K562 (cell line): ENCODE measurements around the gene PARD3B. TPM values are rescaled to one million over a fixed set of nuclear protein-coding genes. Genes with fewer than 3 reads are reported as not detected.

Experiments used
- CBX5 ChIP-seq: IDR thresholded peaks from 2 replicates; pipeline ENCODE4 v1.6.1; 2014; ENCODE audit warnings: low read depth, borderline replicate concordance
- CEBPZ ChIP-seq: fragments of 150-350 bp; IDR thresholded peaks from 2 replicates; pipeline ENCODE4 v1.6.1; 2014; ENCODE audit warnings: low read depth, mild to moderate bottlenecking, low read length, borderline replicate concordance
- JUNB ChIP-seq: fragments of 450-650 bp; formaldehyde crosslinking; conservative IDR thresholded peaks from 2 replicates; pipeline ENCODE4 v1.4.0; 2020; ENCODE audit warnings: mild to moderate bottlenecking
- XRCC5 ChIP-seq: fragments of 200-400 bp; formaldehyde crosslinking; IDR thresholded peaks from 2 replicates; pipeline ENCODE4 v1.6.1; 2017; ENCODE audit warnings: low read depth, mild to moderate bottlenecking, low read length
- ZNF668 ChIP-seq: fragments of 250-450 bp; sonication (Bioruptor Pico); IDR thresholded peaks from 2 replicates; pipeline ENCODE4 v1.8.0; 2022; ENCODE audit warnings: mild to moderate bottlenecking, inconsistent platforms
- ZNF75A ChIP-seq: fragments of 450-650 bp; formaldehyde crosslinking; IDR thresholded peaks from 2 replicates; pipeline ENCODE4 v1.4.0; 2020; ENCODE audit warnings: mild to moderate bottlenecking
- polyA plus RNA-seq, 8 experiments: library from polyadenylated mRNA; depleted of rRNA in 4 of 8; stranded (reverse) in 5 of 8; unstranded in 3 of 8; fragments of >200 nt; fragmentation: Nextera tagmentation in 2 of 8; fragmentation: Illumina TruSeq in 1 of 8; extraction: Ambion mirVana in 2 of 8; extraction: Trizol in 1 of 8; gene quantifications; 2 replicates each; pipeline versions ENCODE4 v1.2.1 to v1.2.3, GENCODE V29; 2011 to 2014; ENCODE audit warnings: inconsistent platforms in 1 of 8, missing spikeins in 1 of 8
- total RNA-seq, 7 experiments: library from RNA; depleted of rRNA in 6 of 7; stranded (reverse); fragments of >200 nt in 6 of 7; fragmentation: Illumina TruSeq in 2 of 7; extraction: Trizol in 2 of 7; gene quantifications; 2 replicates each; pipeline versions ENCODE4 v1.2.1 to v1.2.3, GENCODE V29; 2011 to 2021; ENCODE audit warnings: low replicate concordance in 1 of 7
- TF ChIP-seq, protein P1 (sequence below): fragments of 450-650 bp; formaldehyde crosslinking; IDR thresholded peaks from 2 replicates; pipeline ENCODE4 v1.4.0; 2020; ENCODE audit warnings: mild to moderate bottlenecking
- TF ChIP-seq, protein P2 (sequence below): IDR thresholded peaks from 3 replicates; pipeline ENCODE4 v1.6.1; 2011; ENCODE audit warnings: borderline replicate concordance, mild to moderate bottlenecking, moderate library complexity; ENCODE audit not compliant: insufficient read length; ENCODE audit errors: extremely low read depth

The PARD3B gene
- total and polyA plus RNA-seq, 9 of the 15 experiments (the other 6 are each of a cell fraction or from before 2014, with no cell fraction given) = 0.15 to 3.0 (median 1.1) TPM

DNA sequence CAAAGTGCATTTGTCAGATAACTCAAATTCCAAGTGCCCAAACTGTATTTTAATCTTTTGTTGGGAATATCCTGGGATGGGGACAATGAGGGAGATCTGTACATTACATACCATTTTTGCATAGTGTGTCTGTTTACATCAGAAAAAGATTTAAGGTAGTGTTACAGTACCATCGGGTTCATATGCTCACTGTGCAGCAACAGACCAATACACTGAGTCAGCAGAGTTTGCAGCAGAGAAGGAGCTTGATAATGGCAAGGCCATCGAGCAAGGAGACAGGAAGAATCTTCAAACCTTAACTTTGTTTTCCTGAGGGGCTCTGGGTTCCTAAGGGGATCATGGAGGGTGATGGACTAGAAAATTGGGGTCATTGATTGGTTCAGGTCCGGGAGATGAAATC is 399.7 kb downstream of the PARD3B start (continued):
- TF ChIP-seq, protein P1, sequence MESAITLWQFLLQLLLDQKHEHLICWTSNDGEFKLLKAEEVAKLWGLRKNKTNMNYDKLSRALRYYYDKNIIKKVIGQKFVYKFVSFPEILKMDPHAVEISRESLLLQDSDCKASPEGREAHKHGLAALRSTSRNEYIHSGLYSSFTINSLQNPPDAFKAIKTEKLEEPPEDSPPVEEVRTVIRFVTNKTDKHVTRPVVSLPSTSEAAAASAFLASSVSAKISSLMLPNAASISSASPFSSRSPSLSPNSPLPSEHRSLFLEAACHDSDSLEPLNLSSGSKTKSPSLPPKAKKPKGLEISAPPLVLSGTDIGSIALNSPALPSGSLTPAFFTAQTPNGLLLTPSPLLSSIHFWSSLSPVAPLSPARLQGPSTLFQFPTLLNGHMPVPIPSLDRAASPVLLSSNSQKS (CRISPR knock-in tag) = no peak
- TF ChIP-seq, protein P2, sequence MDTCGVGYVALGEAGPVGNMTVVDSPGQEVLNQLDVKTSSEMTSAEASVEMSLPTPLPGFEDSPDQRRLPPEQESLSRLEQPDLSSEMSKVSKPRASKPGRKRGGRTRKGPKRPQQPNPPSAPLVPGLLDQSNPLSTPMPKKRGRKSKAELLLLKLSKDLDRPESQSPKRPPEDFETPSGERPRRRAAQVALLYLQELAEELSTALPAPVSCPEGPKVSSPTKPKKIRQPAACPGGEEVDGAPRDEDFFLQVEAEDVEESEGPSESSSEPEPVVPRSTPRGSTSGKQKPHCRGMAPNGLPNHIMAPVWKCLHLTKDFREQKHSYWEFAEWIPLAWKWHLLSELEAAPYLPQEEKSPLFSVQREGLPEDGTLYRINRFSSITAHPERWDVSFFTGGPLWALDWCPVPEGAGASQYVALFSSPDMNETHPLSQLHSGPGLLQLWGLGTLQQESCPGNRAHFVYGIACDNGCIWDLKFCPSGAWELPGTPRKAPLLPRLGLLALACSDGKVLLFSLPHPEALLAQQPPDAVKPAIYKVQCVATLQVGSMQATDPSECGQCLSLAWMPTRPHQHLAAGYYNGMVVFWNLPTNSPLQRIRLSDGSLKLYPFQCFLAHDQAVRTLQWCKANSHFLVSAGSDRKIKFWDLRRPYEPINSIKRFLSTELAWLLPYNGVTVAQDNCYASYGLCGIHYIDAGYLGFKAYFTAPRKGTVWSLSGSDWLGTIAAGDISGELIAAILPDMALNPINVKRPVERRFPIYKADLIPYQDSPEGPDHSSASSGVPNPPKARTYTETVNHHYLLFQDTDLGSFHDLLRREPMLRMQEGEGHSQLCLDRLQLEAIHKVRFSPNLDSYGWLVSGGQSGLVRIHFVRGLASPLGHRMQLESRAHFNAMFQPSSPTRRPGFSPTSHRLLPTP = no peak
- TF ChIP-seq CEBPZ (no peak), CBX5 (0 out of 2 replicates have a peak, but pooled peaks have one; percentile 35), JUNB (CRISPR knock-in tag) (no peak), XRCC5 (no peak), ZNF75A (CRISPR knock-in tag) (no peak), ZNF668 (CRISPR knock-in tag) (no peak)
- TF ChIP-seq, all 486 proteins: peak for 3
